Heart left ventricle (tissue), 16 donors: Measurements from ENCODE around the gene WARS2. TPM values are rescaled to one million over a fixed set of nuclear protein-coding genes. Genes with fewer than 3 reads are reported as not detected.
A peak's percentile ranks its signal among the peaks of the same experiment; 100 is the strongest.

Experiments
- ATAC-seq, 4 donors: fragments of 200-7000 bp; cut with Tn5 transposase; one replicate each; pipeline ENCODE4 v1.9.1; 2020 to 2022; ENCODE audit warnings: moderate library complexity in 4 of 4, mild to moderate bottlenecking in 3 of 4, moderate number of reproducible peaks in 1 of 4
- DNase-seq, 5 donors: peaks; one replicate each; pipeline ENCODE4 v3.0.0-alpha.2; 2020
- H3K27ac ChIP-seq, 12 donors: fragments of 200-600 bp; sonication (generic) in 4 of 12; one replicate each; pipeline versions ENCODE4 v1.5.0 to v1.8.0; 2016 to 2022; ENCODE audit warnings: mild to moderate bottlenecking in 2 of 12
- H3K27me3 ChIP-seq, 9 donors: fragments of 200-600 bp; sonication (generic) in 2 of 9; one replicate each; pipeline versions ENCODE4 v1.5.1 to v1.8.0; 2016 to 2022; ENCODE audit warnings: mild to moderate bottlenecking in 3 of 9
- H3K36me3 ChIP-seq, 9 donors: fragments of 200-600 bp; sonication (generic) in 2 of 9; one replicate each; pipeline versions ENCODE4 v1.5.0 to v1.8.0; 2018 to 2022; ENCODE audit warnings: mild to moderate bottlenecking in 2 of 9
- H3K4me1 ChIP-seq, 12 donors: fragments of 200-600 bp; sonication (generic) in 4 of 12; one replicate each; pipeline versions ENCODE4 v1.5.0 to v1.8.0; 2016 to 2022; ENCODE audit warnings: mild to moderate bottlenecking in 3 of 12
- H3K4me3 ChIP-seq, 12 donors: fragments of 200-600 bp; sonication (generic) in 4 of 12; one replicate each; pipeline versions ENCODE4 v1.5.0 to v1.8.0; 2017 to 2022; ENCODE audit warnings: mild to moderate bottlenecking in 9 of 12, moderate library complexity in 4 of 12
- H3K9me3 ChIP-seq, 12 donors: fragments of 200-600 bp; sonication (generic) in 4 of 12; one replicate each; pipeline versions ENCODE4 v1.5.0 to v1.8.0; 2016 to 2022; ENCODE audit warnings: mild to moderate bottlenecking in 1 of 12
- CTCF ChIP-seq, 12 donors: fragments of 200-600 bp; sonication (generic) in 4 of 12; IDR thresholded peaks; one replicate each; pipeline versions ENCODE4 v1.5.0 to v1.8.0; 2018 to 2022; ENCODE audit warnings: antibody characterized with exemption in 12 of 12, mild to moderate bottlenecking in 5 of 12
- POLR2A ChIP-seq, 2 donors: fragments of 450-650 bp; IDR thresholded peaks; one replicate each; pipeline ENCODE4 v1.6.1; 2017; ENCODE audit warnings: antibody characterized with exemption in 2 of 2, mild to moderate bottlenecking in 2 of 2, moderate library complexity in 2 of 2
- WGBS, 4 donors: extraction: QIAGEN DNeasy Blood & Tissue Kit in 2 of 4; methylation state at CpG; one replicate each; pipeline versions ENCODE4 v1.1.5 to v1.1.7; 2013 to 2018; 5-methylcytosine and 5-hydroxymethylcytosine counted together
- intact Hi-C, 10 donors: fragments of 100-400 bp; cut with DNase I; formaldehyde crosslinking; loops; one replicate each; pipeline versions ENCODE4 v1.11.1 to v1.14.2; 2022
- polyA plus RNA-seq, 2 donors: library from polyadenylated mRNA; stranded (reverse); fragments of 200-250 nt; gene quantifications; one replicate each; pipeline ENCODE4 v1.2.3, GENCODE V29; 2013
- total RNA-seq, 9 donors: library from RNA; depleted of rRNA in 2 of 9; stranded (reverse); fragments of >200 nt in 2 of 9; fragmentation: NEBNext Ultra II Directional in 3 of 9; extraction: Animal tissue kit (Norgen Biotek cat#: 25700) in 3 of 9; gene quantifications; one replicate each; pipeline versions ENCODE4 v1.1.0 to v1.2.4, GENCODE V29; 2016 to 2023
- donor health status: ischemic (EF 13 %, LVEDD 7.1; RV severe dilation, severe dysfunction).
- donor health status: healthy with polysubstance abuse.
- donor health status: DM: no; HTN: yes; CAD: no.
- donor health status: DM: no; HTN: no; CAD: no.
- donor health status: ischemic (EF 25% LVEDD 6.9; RV normal size, moderate dysfunction).
- donor health status: ischemic (EF 25% LVEDD 5.7; RV mildly dilated, moderate dysfunction).
- donor health status: healthy.
- donor health status: DM: yes; HTN: yes; CAD: no.
- donor health status: ischemic (EF 35%, LVEDD 5.7; RV mildly dilated, moderate dysfunction).
- donor health status: nonischemic (EF 11% LVEDD 7.7; RV severe dilation, severe dysfunction).
- donor health status: DM: yes; HTN: yes; CAD: no.
- donor health status: PGD.
- donor health status: ischemic (EF 29% LVEDD 5.4; RV normal size, mild dysfunction).
- donor health status: nonischemic (EF 23%, LVEDD 6.1; RV moderate dilation, normal function).

The WARS2 gene
- total and polyA plus RNA-seq, 11 donors, result 3.9 to 15.5 (median 11.9) TPM

- WGBS, 4 donors, result 49 to 62% (median 56%) methylated on average over 7 of the region's 7 CpGs
- no peak for ATAC-seq
- DNase-seq, result no peak
- H3K9me3 ChIP-seq, result peaks cover 0 to 37% (median 7%) of the 10 kb centered on the region in 12 donors
- no peak for TF ChIP-seq POLR2A (IDR thresholded peaks at IDR 0.05)
- TF ChIP-seq CTCF (IDR thresholded peaks at IDR 0.05), result no peak
- H3K27ac ChIP-seq, result peak overlapping the region in 1 of 12 donors; percentile 1
- H3K4me1 ChIP-seq, result peaks cover 0 to 7% (median 0%) of the 10 kb centered on the region in 12 donors
- no peaks in the 10 kb centered on the region for H3K27me3 ChIP-seq
- H3K4me3 ChIP-seq, result no peak overlapping the region
- H3K36me3 ChIP-seq, result no peaks in the 10 kb centered on the region
- intact Hi-C loops, result no loop called here
These were observed 23.7 kb downstream of the WARS2 start for GRCh38 chr1:119116725-119117124.

GRCh38 chr1:119115736-119116135 is 24.7 kb downstream of the WARS2 start:
- ATAC-seq (no peak), DNase-seq (no peak)
- intact Hi-C loops, result no loop called here
- Histone ChIP-seq H3K4me3 (no peak overlapping the region), H3K4me1 (peaks cover 0 to 7% (median 0%) of the 10 kb centered on the region in 12 donors), H3K9me3 (peaks cover 0 to 27% (median 2%) of the 10 kb centered on the region in 12 donors), H3K27ac (no peak overlapping the region), H3K27me3 (no peaks in the 10 kb centered on the region), H3K36me3 (no peaks in the 10 kb centered on the region)
- WGBS, 4 donors, result 94 to 95% (median 94%) methylated on average over 3 of the region's 3 CpGs
- TF ChIP-seq POLR2A (IDR thresholded peaks at IDR 0.05) (no peak), CTCF (IDR thresholded peaks at IDR 0.05) (no peak)

- H3K36me3 ChIP-seq, result no peaks in the 10 kb centered on the region
- DNase-seq, result no peak
- H3K27me3 ChIP-seq, result no peaks in the 10 kb centered on the region
- no peak for ATAC-seq
- no peak overlapping the region for H3K4me3 ChIP-seq
- peaks cover 0 to 7% (median 0%) of the 10 kb centered on the region in 12 donors for H3K4me1 ChIP-seq
- H3K27ac ChIP-seq, result no peak overlapping the region
- TF ChIP-seq POLR2A (IDR thresholded peaks at IDR 0.05) (no peak), CTCF (IDR thresholded peaks at IDR 0.05) (no peak)
- peaks cover 0 to 23% (median 1%) of the 10 kb centered on the region in 12 donors for H3K9me3 ChIP-seq
- intact Hi-C loops, result no loop called here
These were observed 25.1 kb downstream of the WARS2 start for GRCh38 chr1:119115311-119115710.

- DNase-seq (no peak), ATAC-seq (no peak)
- Histone ChIP-seq H3K36me3 (no peaks in the 10 kb centered on the region), H3K4me1 (peaks cover 0 to 7% (median 0%) of the 10 kb centered on the region in 12 donors), H3K27me3 (no peaks in the 10 kb centered on the region), H3K9me3 (peaks cover 0 to 20% (median 1%) of the 10 kb centered on the region in 12 donors), H3K27ac (no peak overlapping the region), H3K4me3 (no peak overlapping the region)
- WGBS, 4 donors, result 86 to 94% (median 93%) methylated on average over 1 of the region's 1 CpG
- intact Hi-C loops, result no loop called here
- TF ChIP-seq POLR2A (IDR thresholded peaks at IDR 0.05), result no peak
- no peak for TF ChIP-seq CTCF (IDR thresholded peaks at IDR 0.05)
These were observed 25.7 kb downstream of the WARS2 start for GRCh38 chr1:119114786-119115185.
